A673 (cell line): ENCODE data around the gene CNRIP1. TPM values are rescaled to one million over a fixed set of nuclear protein-coding genes. Genes with fewer than 3 reads are reported as not detected.

Experiments used
- BruUV-seq: library from RNA; stranded (reverse); fragments of 400-500 nt; replicated peaks from 2 replicates; lab custom pipeline; 2021; lab: Mats Ljungman, UMichigan
- CTCF ChIA-PET: fragments of 300-600 bp; sonication (Branson Sonifier 250); formaldehyde crosslinking; loops from one replicate; lab custom pipeline; 2022; ENCODE audit warnings: antibody characterized with exemption; lab: Charles Lee
- POLR2A ChIA-PET: fragments of 300-600 bp; sonication (Branson Sonifier 250); formaldehyde crosslinking; loops from one replicate; lab custom pipeline; 2022; ENCODE audit warnings: antibody characterized with exemption; ENCODE audit not compliant: low non-redundant PET; lab: Charles Lee
- DNase-seq: peaks from one replicate; pipeline ENCODE4 v3.0.0-alpha.2; 2015; ENCODE audit warnings: low spot score
- H3K27ac ChIP-seq: fragments of 200-600 bp; sonication (generic); 2 replicates; pipeline ENCODE4 v1.5.1; 2016; ENCODE audit warnings: mixed run types, low read depth, mild to moderate bottlenecking, mixed read lengths, antibody characterized with exemption, low read length; ENCODE audit not compliant: poor library complexity, severe bottlenecking
- H3K27me3 ChIP-seq: fragments of 200-600 bp; sonication (generic); replicated peaks from 2 replicates; pipeline ENCODE4 v1.6.1; 2017; ENCODE audit warnings: mixed run types, low read depth, mild to moderate bottlenecking, mixed read lengths, antibody characterized with exemption, low read length; ENCODE audit not compliant: insufficient read depth, poor library complexity
- H3K36me3 ChIP-seq: fragments of 200-600 bp; sonication (generic); 2 replicates; pipeline ENCODE4 v1.6.1; 2016; ENCODE audit warnings: mixed run types, mild to moderate bottlenecking, mixed read lengths, antibody characterized with exemption, low read length; ENCODE audit not compliant: insufficient read depth, poor library complexity, severe bottlenecking
- H3K4me1 ChIP-seq: fragments of 200-600 bp; sonication (generic); 2 replicates; pipeline ENCODE4 v1.6.1; 2017; ENCODE audit warnings: mixed run types, mild to moderate bottlenecking, mixed read lengths, antibody characterized with exemption, low read length; ENCODE audit not compliant: insufficient read depth, poor library complexity, severe bottlenecking
- H3K4me3 ChIP-seq: fragments of 200-600 bp; sonication (generic); 2 replicates; pipeline ENCODE4 v1.5.1; 2016; ENCODE audit warnings: low read depth, mixed run types, mild to moderate bottlenecking, mixed read lengths, low read length; ENCODE audit not compliant: poor library complexity, severe bottlenecking
- H3K9me3 ChIP-seq: fragments of 200-600 bp; sonication (generic); 2 replicates; pipeline ENCODE4 v1.6.1; 2016; ENCODE audit warnings: mixed run types, low read depth, mild to moderate bottlenecking, mixed read lengths, antibody characterized with exemption, low read length; ENCODE audit not compliant: poor library complexity, severe bottlenecking
- CTCF ChIP-seq: fragments of 300-800, 200-600 bp; sonication (generic); conservative IDR thresholded peaks from 2 replicates; pipeline ENCODE4 v1.5.1; 2017; ENCODE audit warnings: low read depth, mild to moderate bottlenecking, antibody characterized with exemption, low read length, moderate library complexity, mixed read lengths
- EZH2 ChIP-seq: fragments of 200-600 bp; sonication (generic); IDR thresholded peaks from 2 replicates; pipeline ENCODE4 v1.6.1; 2017; ENCODE audit warnings: borderline replicate concordance, low read depth, mild to moderate bottlenecking, mixed read lengths, antibody characterized with exemption, low read length; ENCODE audit not compliant: poor library complexity, severe bottlenecking
- intact Hi-C: fragments of 100-400 bp; cut with micrococcal nuclease; formaldehyde crosslinking; loops from one replicate; pipeline ENCODE4 v1.10.0; 2022; ENCODE audit not compliant: unreplicated experiment
- total RNA-seq: library from RNA; stranded (reverse); gene quantifications from 2 replicates; pipeline ENCODE4 v1.2.3, GENCODE V29; 2021

Gene CNRIP1
- total RNA-seq, 1 experiment from 2014 or later = 18.4 TPM

- H3K4me3 ChIP-seq = peak overlapping the region; percentile 68
- BruUV-seq = no TSS peak
- intact Hi-C loops = loop anchor here (5.0 kb wide), 1 partner anchor 54 kb away; no protein-coding TSS in a partner anchor
- POLR2A ChIA-PET = no interaction called here
- no peak for TF ChIP-seq EZH2
- TF ChIP-seq CTCF = peak; percentile 75
- CTCF ChIA-PET = interaction anchor here (1.0 kb wide), 1 partner anchor 55 kb away, joined by 3 read pairs; no protein-coding TSS in a partner anchor
- DNase-seq = peak; percentile 89
- H3K27ac ChIP-seq = peak overlapping the region; percentile 79
- no peaks in the 10 kb centered on the region for H3K9me3 ChIP-seq
- peaks cover 30% of the 10 kb centered on the region for H3K4me1 ChIP-seq
- peaks cover 3% of the 10 kb centered on the region for H3K36me3 ChIP-seq
- H3K27me3 ChIP-seq = no peaks in the 10 kb centered on the region
These were observed 68.4 kb downstream of the CNRIP1 start for GRCh38 chr2:68251187-68251854.

GRCh38 chr2:68250652-68251186, 69.0 kb downstream of the CNRIP1 start:
- CTCF ChIA-PET = interaction anchor here (1.0 kb wide), 1 partner anchor 55 kb away, joined by 3 read pairs; no protein-coding TSS in a partner anchor
- peak overlapping the region; percentile 68 for H3K4me3 ChIP-seq
- TSS peak; percentile 37 for BruUV-seq
- peaks cover 30% of the 10 kb centered on the region for H3K4me1 ChIP-seq
- intact Hi-C loops = loop anchor here (5.0 kb wide), 1 partner anchor 53 kb away; no protein-coding TSS in a partner anchor
- H3K36me3 ChIP-seq = peaks cover 3% of the 10 kb centered on the region
- H3K9me3 ChIP-seq = no peaks in the 10 kb centered on the region
- DNase-seq = no peak
- POLR2A ChIA-PET = no interaction called here
- H3K27me3 ChIP-seq = no peaks in the 10 kb centered on the region
- TF ChIP-seq CTCF = no peak
- TF ChIP-seq EZH2 = no peak
- H3K27ac ChIP-seq = peak overlapping the region; percentile 79

GRCh38 chr2:68250196-68250595, 69.6 kb downstream of the CNRIP1 start:
- POLR2A ChIA-PET = no interaction called here

More at GRCh38 chr2:68250196-68250595, 69.6 kb downstream of the CNRIP1 start:
- Histone ChIP-seq H3K4me3 (peak overlapping the region; percentile 68), H3K36me3 (peaks cover 3% of the 10 kb centered on the region), H3K4me1 (peaks cover 30% of the 10 kb centered on the region), H3K9me3 (no peaks in the 10 kb centered on the region), H3K27me3 (no peaks in the 10 kb centered on the region), H3K27ac (no peak overlapping the region)
- intact Hi-C loops = loop anchor here (5.0 kb wide), 1 partner anchor 53 kb away; no protein-coding TSS in a partner anchor
- no TSS peak for BruUV-seq
- TF ChIP-seq EZH2 (no peak), CTCF (no peak)
- DNase-seq = no peak
- CTCF ChIA-PET = no interaction called here
